Endodermal cell (in vitro differentiated cells): Measurements from ENCODE around the gene CACNA2D4. TPM values are rescaled to one million over a fixed set of nuclear protein-coding genes. Genes with fewer than 3 reads are reported as not detected.

Experiments
- DNase-seq: peaks from one replicate; pipeline ENCODE4 v3.0.0-alpha.2; 2017
- H3K27ac ChIP-seq: 2 replicates; pipeline ENCODE4 v1.5.1; 2013; ENCODE audit warnings: mild to moderate bottlenecking, low read depth, low read length, moderate library complexity
- H3K27me3 ChIP-seq: 2 replicates; pipeline ENCODE4 v1.6.1; 2013; ENCODE audit warnings: mild to moderate bottlenecking, low read length, moderate library complexity; ENCODE audit not compliant: insufficient read depth, control insufficient read depth, poor library complexity, severe bottlenecking
- H3K36me3 ChIP-seq: 2 replicates; pipeline ENCODE4 v1.7.0; 2013; ENCODE audit warnings: mild to moderate bottlenecking, low read length, moderate library complexity; ENCODE audit not compliant: control insufficient read depth, insufficient read depth
- H3K4me1 ChIP-seq: one replicate; pipeline ENCODE4 v1.7.0; 2013; ENCODE audit warnings: low read length; ENCODE audit not compliant: control insufficient read depth, insufficient read depth
- H3K4me3 ChIP-seq: 2 replicates; pipeline ENCODE4 v1.5.1; 2013; ENCODE audit warnings: mild to moderate bottlenecking, low read length, moderate library complexity
- H3K9ac ChIP-seq: 2 replicates; pipeline ENCODE4 v1.6.1; 2013; ENCODE audit warnings: mild to moderate bottlenecking, low read length, moderate library complexity; ENCODE audit not compliant: poor library complexity, severe bottlenecking; ENCODE audit errors: extremely low read depth
- H3K9me3 ChIP-seq: 2 replicates; pipeline ENCODE4 v1.6.1; 2013; ENCODE audit warnings: mild to moderate bottlenecking, low read length, moderate library complexity; ENCODE audit not compliant: control insufficient read depth
- H3K27ac Mint-ChIP-seq: 2 replicates; pipeline ENCODE4 v1.8.0; 2020; ENCODE audit warnings: mixed read lengths
- H3K27me3 Mint-ChIP-seq: 2 replicates; pipeline ENCODE4 v1.8.0; 2021; ENCODE audit warnings: mild to moderate bottlenecking, mixed read lengths; ENCODE audit not compliant: insufficient read depth
- H3K36me3 Mint-ChIP-seq: 2 replicates; pipeline ENCODE4 v1.8.0; 2020; ENCODE audit warnings: low read depth, mixed read lengths
- H3K4me1 Mint-ChIP-seq: 2 replicates; pipeline ENCODE4 v1.8.0; 2020; ENCODE audit warnings: mixed read lengths
- H3K4me3 Mint-ChIP-seq: 2 replicates; pipeline ENCODE4 v1.8.0; 2020; ENCODE audit warnings: mild to moderate bottlenecking, moderate library complexity, mixed read lengths
- H3K9me3 Mint-ChIP-seq: 2 replicates; pipeline ENCODE4 v1.8.0; 2020; ENCODE audit warnings: mild to moderate bottlenecking, mixed read lengths
- CTCF ChIP-seq: fragments of 200-600 bp; sonication (generic); conservative IDR thresholded peaks from 2 replicates; pipeline ENCODE4 v1.5.0; 2021; ENCODE audit warnings: antibody characterized with exemption, mild to moderate bottlenecking
- WGBS, 2 experiments: methylation state at CpG; one replicate each; pipeline versions ENCODE4 v1.1.5 to v1.1.7; 2013; ENCODE audit warnings: missing lambda C conversion rate in 2 of 2, mixed read lengths in 1 of 2; ENCODE audit not compliant: insufficient coverage in 1 of 2, insufficient read length in 1 of 2; 5-methylcytosine and 5-hydroxymethylcytosine counted together
- total RNA-seq, 2 donors: library from RNA; stranded (reverse); fragmentation: NEBNext Ultra II Directional in 1 of 2; extraction: Animal tissue kit (Norgen Biotek cat#: 25700) in 1 of 2; gene quantifications; 2 replicates in 1 of 2; 3 replicates in 1 of 2; pipeline ENCODE4 v1.2.1, GENCODE V29; 2021

Gene CACNA2D4
- total RNA-seq, 2 donors from 2014 or later, result 4.3 to 5.7 TPM

- WGBS, 2 experiments, result 14 to 31% methylated on average over 10 to 33 of the region's 34 CpGs
- no peak overlapping the region for H3K27ac Mint-ChIP-seq
- Histone ChIP-seq H3K9me3 (no peaks in the 10 kb centered on the region), H3K36me3 (no peaks in the 10 kb centered on the region), H3K4me1 (no peaks in the 10 kb centered on the region), H3K4me3 (no peak overlapping the region), H3K27ac (no peak overlapping the region), H3K9ac (no peak overlapping the region), H3K27me3 (peaks cover 20% of the 10 kb centered on the region)
- peaks cover 12% of the 10 kb centered on the region for H3K4me1 Mint-ChIP-seq
- no peak for TF ChIP-seq CTCF
- peak; percentile 97 for DNase-seq
- no peak overlapping the region for H3K4me3 Mint-ChIP-seq
- peaks cover 35% of the 10 kb centered on the region for H3K27me3 Mint-ChIP-seq
- H3K9me3 Mint-ChIP-seq, result no peaks in the 10 kb centered on the region
- no peaks in the 10 kb centered on the region for H3K36me3 Mint-ChIP-seq
Observed at GRCh38 chr12:1830981-1831963, 87.2 kb downstream of the CACNA2D4 start.

GRCh38 chr12:1830401-1830845, 88.0 kb downstream of the CACNA2D4 start:
- H3K27ac Mint-ChIP-seq, result no peak overlapping the region
- H3K9me3 Mint-ChIP-seq, result no peaks in the 10 kb centered on the region
- Histone ChIP-seq H3K36me3 (no peaks in the 10 kb centered on the region), H3K9me3 (no peaks in the 10 kb centered on the region), H3K9ac (no peak overlapping the region), H3K4me1 (no peaks in the 10 kb centered on the region), H3K27ac (no peak overlapping the region), H3K27me3 (peaks cover 20% of the 10 kb centered on the region), H3K4me3 (no peak overlapping the region)
- H3K27me3 Mint-ChIP-seq, result peaks cover 35% of the 10 kb centered on the region
- no peak overlapping the region for H3K4me3 Mint-ChIP-seq
- no peak for TF ChIP-seq CTCF
- 67 to 75% methylated on average over 3 of the region's 3 CpGs for WGBS, 2 experiments
- peaks cover 12% of the 10 kb centered on the region for H3K4me1 Mint-ChIP-seq
- no peak for DNase-seq
- no peaks in the 10 kb centered on the region for H3K36me3 Mint-ChIP-seq

GRCh38 chr12:1829306-1829900, 89.0 kb downstream of the CACNA2D4 start:
- Mint-ChIP-seq H3K4me1 (peaks cover 12% of the 10 kb centered on the region), H3K27me3 (peaks cover 35% of the 10 kb centered on the region), H3K4me3 (no peak overlapping the region), H3K36me3 (no peaks in the 10 kb centered on the region), H3K9me3 (no peaks in the 10 kb centered on the region), H3K27ac (no peak overlapping the region)
- H3K9me3 ChIP-seq, result no peaks in the 10 kb centered on the region
- H3K4me1 ChIP-seq, result no peaks in the 10 kb centered on the region
- 83 to 88% methylated on average over 9 to 11 of the region's 11 CpGs for WGBS, 2 experiments
- TF ChIP-seq CTCF, result no peak
- H3K36me3 ChIP-seq, result no peaks in the 10 kb centered on the region
- DNase-seq, result no peak
- H3K27me3 ChIP-seq, result peaks cover 20% of the 10 kb centered on the region
- H3K9ac ChIP-seq, result no peak overlapping the region
- no peak overlapping the region for H3K27ac ChIP-seq
- H3K4me3 ChIP-seq, result no peak overlapping the region
